HEK293 (cell line): ENCODE data around the gene SCRN2.
A peak's percentile ranks its signal among the peaks of the same experiment; 100 is the strongest.

Source experiments
- CTCF ChIA-PET: fragments of 350-600 bp; formaldehyde crosslinking; extraction: SDS; loops from one replicate; lab custom pipeline; 2021; ENCODE audit warnings: antibody characterized with exemption; lab: Yijun Ruan, JAX
- POLR2A ChIA-PET: fragments of 300-600 bp; formaldehyde crosslinking; extraction: SDS; loops from one replicate; lab custom pipeline; 2020; ENCODE audit warnings: antibody characterized with exemption, inconsistent platforms; lab: Yijun Ruan, JAX
- H3K27ac ChIP-seq: fragments of 200-500 bp; sonication (Bioruptor generic); 2 replicates; pipeline ENCODE4 v1.5.1; 2014; ENCODE audit warnings: low read depth, low read length, control low read depth, inconsistent platforms; ENCODE audit errors: extremely low read depth
- H3K36me3 ChIP-seq, 2 experiments: fragments of 200-500 bp in 1 of 2; sonication (Bioruptor generic) in 1 of 2; 1 replicate in 1 of 2; 2 replicates in 1 of 2; pipeline ENCODE4 v1.5.1; 2014 to 2017; ENCODE audit warnings: inconsistent platforms in 2 of 2, low read length in 2 of 2; ENCODE audit not compliant: control insufficient read depth in 2 of 2, insufficient read depth in 1 of 2
- H3K4me1 ChIP-seq: fragments of 200-500 bp; sonication (Bioruptor generic); 2 replicates; pipeline ENCODE4 v1.5.1; 2014; ENCODE audit warnings: mild to moderate bottlenecking, low read length, inconsistent platforms; ENCODE audit not compliant: control insufficient read depth, insufficient read depth
- H3K4me3 ChIP-seq: 2 replicates; pipeline ENCODE4 v1.5.1; 2011; ENCODE audit warnings: low read depth, mild to moderate bottlenecking, control low read depth, low read length, moderate library complexity
- H3K9me3 ChIP-seq: fragments of 200-500 bp; sonication (Bioruptor generic); 2 replicates; pipeline ENCODE4 v1.5.1; 2014; ENCODE audit warnings: low read depth, low read length, inconsistent platforms; ENCODE audit not compliant: control insufficient read depth, insufficient read depth
- CTCF ChIP-seq: fragments of 450-650 bp; formaldehyde crosslinking; IDR thresholded peaks from 2 replicates; pipeline ENCODE4 v1.5.1; 2016; ENCODE audit warnings: missing biosample characterization, missing genetic modification characterization
- GLIS2 ChIP-seq: fragments of 450-650 bp; formaldehyde crosslinking; IDR thresholded peaks from 2 replicates; pipeline ENCODE4 v1.5.1; 2016; ENCODE audit warnings: missing biosample characterization, missing genetic modification characterization
- KLF17 ChIP-seq: fragments of 450-650 bp; formaldehyde crosslinking; IDR thresholded peaks from 2 replicates; pipeline ENCODE4 v1.5.1; 2016; ENCODE audit warnings: missing biosample characterization, missing genetic modification characterization
- KLF8 ChIP-seq: fragments of 450-650 bp; formaldehyde crosslinking; IDR thresholded peaks from 2 replicates; pipeline ENCODE4 v1.5.1; 2016; ENCODE audit warnings: missing biosample characterization, missing genetic modification characterization
- PRDM10 ChIP-seq: fragments of 450-650 bp; formaldehyde crosslinking; IDR thresholded peaks from 2 replicates; pipeline ENCODE4 v1.5.1; 2016; ENCODE audit warnings: missing biosample characterization, missing genetic modification characterization
- SP7 ChIP-seq: fragments of 450-650 bp; formaldehyde crosslinking; IDR thresholded peaks from 2 replicates; pipeline ENCODE4 v1.5.1; 2016; ENCODE audit warnings: missing biosample characterization, missing genetic modification characterization
- ZBTB1 ChIP-seq: fragments of 450-650 bp; formaldehyde crosslinking; IDR thresholded peaks from 2 replicates; pipeline ENCODE4 v1.5.1; 2016; ENCODE audit warnings: missing biosample characterization, missing genetic modification characterization
- ZBTB10 ChIP-seq: fragments of 450-650 bp; formaldehyde crosslinking; IDR thresholded peaks from 2 replicates; pipeline ENCODE4 v1.5.1; 2016; ENCODE audit warnings: missing biosample characterization, missing genetic modification characterization
- ZBTB48 ChIP-seq: fragments of 450-650 bp; formaldehyde crosslinking; IDR thresholded peaks from 2 replicates; pipeline ENCODE4 v1.5.1; 2016; ENCODE audit warnings: missing biosample characterization, missing genetic modification characterization
- ZFP69B ChIP-seq: fragments of 450-650 bp; formaldehyde crosslinking; IDR thresholded peaks from 2 replicates; pipeline ENCODE4 v1.5.1; 2016; ENCODE audit warnings: missing biosample characterization, missing genetic modification characterization
- ZIC2 ChIP-seq: fragments of 450-650 bp; formaldehyde crosslinking; IDR thresholded peaks from 2 replicates; pipeline ENCODE4 v1.5.1; 2016; ENCODE audit warnings: missing biosample characterization, missing genetic modification characterization
- ZNF121 ChIP-seq: fragments of 450-650 bp; formaldehyde crosslinking; IDR thresholded peaks from 2 replicates; pipeline ENCODE4 v1.5.1; 2016; ENCODE audit warnings: missing biosample characterization, missing genetic modification characterization
- ZNF335 ChIP-seq: fragments of 450-650 bp; formaldehyde crosslinking; conservative IDR thresholded peaks from 2 replicates; pipeline ENCODE4 v1.5.1; 2016; ENCODE audit warnings: missing biosample characterization, missing genetic modification characterization
- ZNF514 ChIP-seq: fragments of 450-650 bp; formaldehyde crosslinking; IDR thresholded peaks from 2 replicates; pipeline ENCODE4 v1.5.1; 2016; ENCODE audit warnings: missing biosample characterization, missing genetic modification characterization
- ZNF555 ChIP-seq: fragments of 450-650 bp; formaldehyde crosslinking; conservative IDR thresholded peaks from 2 replicates; pipeline ENCODE4 v1.5.1; 2017; ENCODE audit warnings: missing biosample characterization, mild to moderate bottlenecking, missing genetic modification characterization, inconsistent platforms
- ZNF664 ChIP-seq: fragments of 450-650 bp; formaldehyde crosslinking; IDR thresholded peaks from 2 replicates; pipeline ENCODE4 v1.5.1; 2016; ENCODE audit warnings: missing biosample characterization, missing genetic modification characterization
- ZSCAN5A ChIP-seq: fragments of 450-650 bp; formaldehyde crosslinking; IDR thresholded peaks from 2 replicates; pipeline ENCODE4 v1.5.1; 2016; ENCODE audit warnings: missing biosample characterization, missing genetic modification characterization

The SCRN2 gene

GRCh38 chr17:47792457-47792856, 48.6 kb downstream of the SCRN2 start:
- H3K4me3 ChIP-seq: no peak overlapping the region
- TF ChIP-seq GLIS2 (tag by site-specific recombination) (no peak), ZNF664 (peak; percentile 98)
- POLR2A ChIA-PET: no interaction called here
- H3K9me3 ChIP-seq: no peaks in the 10 kb centered on the region
- 0 out of 2 replicates have a peak, but pooled peaks cover 2% of the 10 kb centered on the region for H3K4me1 ChIP-seq
- no peaks in the 10 kb centered on the region for H3K36me3 ChIP-seq
- no peak overlapping the region for H3K27ac ChIP-seq
- CTCF ChIA-PET: interaction anchor here (0.6 to 1.2 kb wide), 3 partner anchors 16 to 58 kb away, joined by 3 read pairs; no protein-coding TSS in a partner anchor

- no peaks in the 10 kb centered on the region for H3K9me3 ChIP-seq
- no peak for TF ChIP-seq ZBTB1 (tag by site-specific recombination)
- peak; percentile 98 for TF ChIP-seq PRDM10 (tag by site-specific recombination)
- TF ChIP-seq GLIS2 (tag by site-specific recombination): no peak
- TF ChIP-seq CTCF (tag by site-specific recombination): no peak
- no peak for TF ChIP-seq ZBTB48
- CTCF ChIA-PET: interaction anchor here (0.6 to 1.1 kb wide), 3 partner anchors 25 to 56 kb away, joined by 3 to 4 read pairs (median 3); no protein-coding TSS in a partner anchor
Observed at GRCh38 chr17:47791025-47791424, 50.0 kb downstream of the SCRN2 start.

GRCh38 chr17:47789611-47790561, 51.2 kb downstream of the SCRN2 start:
- no peak overlapping the region for H3K27ac ChIP-seq
- POLR2A ChIA-PET: interaction anchor here (0.6 to 0.7 kb wide), 2 partner anchors 20 to 92 kb away, joined by 6 to 7 read pairs; no protein-coding TSS in a partner anchor
- CTCF ChIA-PET: interaction anchor here (0.6 to 1.2 kb wide), 11 partner anchors 12 to 1332 kb away, joined by 3 to 15 read pairs (median 3); partner anchors contain the start of genes LRRC46 and MRPL10
- no peaks in the 10 kb centered on the region for H3K9me3 ChIP-seq
- H3K4me1 ChIP-seq: 0 out of 2 replicates have a peak, but pooled peaks cover 2% of the 10 kb centered on the region
- peak overlapping the region; percentile 50 for H3K4me3 ChIP-seq
- no peaks in the 10 kb centered on the region for H3K36me3 ChIP-seq
- TF ChIP-seq ZNF121 (tag by site-specific recombination) (0 out of 2 replicates have a peak, but pooled peaks have one; percentile 17), ZNF514 (tag by site-specific recombination) (no peak), ZNF335 (tag by site-specific recombination) (peak; percentile 96), KLF17 (tag by site-specific recombination) (peak; percentile 66), SP7 (tag by site-specific recombination) (0 out of 2 replicates have a peak, but pooled peaks have one; percentile 11), ZNF555 (no peak), ZBTB10 (tag by site-specific recombination) (0 out of 2 replicates have a peak, but pooled peaks have one; percentile 32), KLF8 (tag by site-specific recombination) (0 out of 2 replicates have a peak, but pooled peaks have one; percentile 25), ZSCAN5A (tag by site-specific recombination) (peak; percentile 13; the same call in 1 of the 2 replicates), ZFP69B (tag by site-specific recombination) (peak; percentile 64), ZIC2 (tag by site-specific recombination) (peak; percentile 57; the same call in 1 of the 2 replicates)

More at GRCh38 chr17:47791025-47791424, 50.0 kb downstream of the SCRN2 start:
- no peak overlapping the region for H3K4me3 ChIP-seq
- no peaks in the 10 kb centered on the region for H3K36me3 ChIP-seq
- POLR2A ChIA-PET: no interaction called here
- 0 out of 2 replicates have a peak, but pooled peaks cover 2% of the 10 kb centered on the region for H3K4me1 ChIP-seq
- no peak overlapping the region for H3K27ac ChIP-seq
